Coronary artery (tissue), 2 donors: Measurements from ENCODE around the gene DCTN3.

Experiments used
- DNase-seq: peaks from one replicate; pipeline ENCODE4 v3.0.0-alpha.2; 2017; ENCODE audit warnings: low spot score
- H3K27ac ChIP-seq, 2 donors: fragments of 200-600 bp; sonication (generic); one replicate each; pipeline ENCODE4 v1.5.1; 2016 to 2019
- H3K4me3 ChIP-seq: fragments of 200-600 bp; sonication (generic); 2 replicates; pipeline ENCODE4 v1.5.1; 2016; ENCODE audit warnings: mild to moderate bottlenecking, moderate library complexity
- TF ChIP-seq, protein P1 (sequence below): fragments of 200-600 bp; sonication (generic); IDR thresholded peaks from one replicate; pipeline ENCODE4 v1.5.1; 2019; ENCODE audit warnings: antibody characterized with exemption

The DCTN3 gene

DNA sequence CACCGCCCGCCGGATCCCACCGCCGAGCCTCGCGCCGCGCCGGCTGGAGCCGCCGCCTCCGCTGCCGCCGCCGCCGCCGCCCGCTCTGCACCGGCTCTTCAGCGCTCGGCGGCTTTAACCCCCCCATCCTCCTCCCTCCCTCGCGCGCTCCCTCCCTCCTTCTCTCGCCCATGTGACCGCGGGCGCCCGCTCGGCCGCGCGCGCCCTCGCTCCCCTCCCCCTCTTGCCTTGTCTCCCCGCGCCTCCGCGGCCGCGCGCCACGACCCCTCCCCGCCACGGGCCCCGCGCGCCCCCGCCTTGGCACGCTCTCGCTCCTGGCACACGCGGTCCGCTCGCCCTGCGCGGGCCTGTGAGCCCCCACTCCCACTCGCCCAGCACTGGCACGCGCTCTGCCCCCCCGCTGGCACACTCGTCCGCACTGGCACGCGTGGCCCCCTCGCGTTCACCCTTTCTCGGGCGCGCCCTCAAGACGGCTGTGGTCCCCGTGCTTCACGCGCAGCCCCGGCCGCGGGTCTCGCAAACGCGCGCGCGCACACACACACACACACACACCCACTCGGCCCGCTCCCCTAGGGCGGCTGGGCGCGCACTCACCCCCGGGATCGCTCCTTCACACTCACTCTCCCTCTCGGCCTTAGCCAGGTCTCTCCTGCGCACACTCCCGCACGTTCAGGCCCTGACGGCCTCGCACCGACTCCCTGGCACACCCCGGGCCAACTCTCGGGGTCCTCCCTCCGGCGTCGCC lies 30.5 kb downstream of the DCTN3 start, which contains the start of gene CNTFR:
TSS of gene CNTFR (minus strand) at position 89 of the 745 bp plus-strand sequence. CDS start 20,743 bp downstream, outside the sequence.
- Histone ChIP-seq H3K27ac (peak within 1 kb of the TSS in 1 of 2 donors; percentile 82), H3K4me3 (peak within 1 kb of the TSS; percentile 82)
- no peak for DNase-seq
- TF ChIP-seq, protein P1, sequence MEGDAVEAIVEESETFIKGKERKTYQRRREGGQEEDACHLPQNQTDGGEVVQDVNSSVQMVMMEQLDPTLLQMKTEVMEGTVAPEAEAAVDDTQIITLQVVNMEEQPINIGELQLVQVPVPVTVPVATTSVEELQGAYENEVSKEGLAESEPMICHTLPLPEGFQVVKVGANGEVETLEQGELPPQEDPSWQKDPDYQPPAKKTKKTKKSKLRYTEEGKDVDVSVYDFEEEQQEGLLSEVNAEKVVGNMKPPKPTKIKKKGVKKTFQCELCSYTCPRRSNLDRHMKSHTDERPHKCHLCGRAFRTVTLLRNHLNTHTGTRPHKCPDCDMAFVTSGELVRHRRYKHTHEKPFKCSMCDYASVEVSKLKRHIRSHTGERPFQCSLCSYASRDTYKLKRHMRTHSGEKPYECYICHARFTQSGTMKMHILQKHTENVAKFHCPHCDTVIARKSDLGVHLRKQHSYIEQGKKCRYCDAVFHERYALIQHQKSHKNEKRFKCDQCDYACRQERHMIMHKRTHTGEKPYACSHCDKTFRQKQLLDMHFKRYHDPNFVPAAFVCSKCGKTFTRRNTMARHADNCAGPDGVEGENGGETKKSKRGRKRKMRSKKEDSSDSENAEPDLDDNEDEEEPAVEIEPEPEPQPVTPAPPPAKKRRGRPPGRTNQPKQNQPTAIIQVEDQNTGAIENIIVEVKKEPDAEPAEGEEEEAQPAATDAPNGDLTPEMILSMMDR, result no peak

- Histone ChIP-seq H3K27ac (peak overlapping the region in 1 of 2 donors; percentile 82), H3K4me3 (peak overlapping the region; percentile 82)
- DNase-seq, result no peak
- TF ChIP-seq, protein P1, result no peak
Measured at GRCh38 chr9:34588671-34589635, 31.3 kb downstream of the DCTN3 start.

- no peak overlapping the region for H3K27ac ChIP-seq
- TF ChIP-seq, protein P1, result no peak
- DNase-seq, result no peak
- no peak overlapping the region for H3K4me3 ChIP-seq
Measured at GRCh38 chr9:34587271-34587670, 33.0 kb downstream of the DCTN3 start.

GRCh38 chr9:34585946-34586669 lies 34.2 kb downstream of the DCTN3 start:
- TF ChIP-seq, protein P1, result no peak
- no peak overlapping the region for H3K27ac ChIP-seq
- no peak overlapping the region for H3K4me3 ChIP-seq
- DNase-seq, result no peak

GRCh38 chr9:34584970-34585369 lies 35.3 kb downstream of the DCTN3 start:
- Histone ChIP-seq H3K4me3 (no peak overlapping the region), H3K27ac (no peak overlapping the region)
- DNase-seq, result no peak
- TF ChIP-seq, protein P1, result no peak

DNA sequence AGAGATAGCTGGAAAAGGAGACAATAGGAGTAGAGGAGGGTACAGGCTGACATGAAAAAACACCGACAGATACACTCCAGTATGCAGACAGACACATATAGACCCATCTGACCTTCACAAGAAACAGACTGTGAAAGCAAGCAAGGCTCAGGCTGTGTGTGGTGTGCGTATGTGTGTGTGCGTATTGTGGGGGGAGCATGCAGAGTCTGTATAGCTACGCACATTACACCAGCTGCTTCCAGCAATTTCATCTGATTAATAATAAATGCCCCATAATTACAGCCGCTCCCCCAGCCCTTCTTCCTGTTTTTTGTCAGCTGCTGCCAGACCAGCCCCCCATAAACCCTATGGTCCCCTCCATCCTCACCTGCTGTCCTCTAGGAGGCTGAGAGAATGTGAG lies 37.5 kb downstream of the DCTN3 start:
- Histone ChIP-seq H3K4me3 (no peak overlapping the region), H3K27ac (no peak overlapping the region)
- TF ChIP-seq, protein P1, result no peak
- DNase-seq, result no peak
